Activated T-cell treated with anti-CD3 and anti-CD28 coated beads for 1 hour (primary cell): Measurements from ENCODE around the gene TCTN1.

Experiments
- DNase-seq: peaks from one replicate; pipeline ENCODE4 v3.0.0-alpha.2; 2020; ENCODE audit warnings: low read depth

The TCTN1 gene

DNA sequence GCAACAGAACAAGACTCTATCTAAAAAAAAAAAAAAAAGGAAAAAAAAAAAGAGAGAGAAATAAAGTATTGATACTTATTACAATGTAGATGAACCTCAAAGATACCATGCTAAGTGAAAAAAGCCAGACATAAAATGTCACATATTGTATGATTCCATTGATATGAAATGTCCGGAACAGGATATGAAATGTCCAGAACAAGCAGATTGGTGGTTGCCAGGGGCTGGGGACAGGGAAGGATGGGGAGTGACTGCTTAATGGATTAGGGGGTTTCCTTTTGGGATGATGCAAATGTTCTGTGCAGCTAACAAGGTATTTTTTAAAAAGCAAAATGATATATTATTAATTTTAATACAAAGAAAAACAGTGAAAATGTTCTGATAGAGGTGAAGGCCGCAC is 70.0 kb downstream of the TCTN1 start:
- no peak for DNase-seq

- no peak for DNase-seq
These were observed 70.4 kb downstream of the TCTN1 start for GRCh38 chr12:110684312-110684836.

DNA sequence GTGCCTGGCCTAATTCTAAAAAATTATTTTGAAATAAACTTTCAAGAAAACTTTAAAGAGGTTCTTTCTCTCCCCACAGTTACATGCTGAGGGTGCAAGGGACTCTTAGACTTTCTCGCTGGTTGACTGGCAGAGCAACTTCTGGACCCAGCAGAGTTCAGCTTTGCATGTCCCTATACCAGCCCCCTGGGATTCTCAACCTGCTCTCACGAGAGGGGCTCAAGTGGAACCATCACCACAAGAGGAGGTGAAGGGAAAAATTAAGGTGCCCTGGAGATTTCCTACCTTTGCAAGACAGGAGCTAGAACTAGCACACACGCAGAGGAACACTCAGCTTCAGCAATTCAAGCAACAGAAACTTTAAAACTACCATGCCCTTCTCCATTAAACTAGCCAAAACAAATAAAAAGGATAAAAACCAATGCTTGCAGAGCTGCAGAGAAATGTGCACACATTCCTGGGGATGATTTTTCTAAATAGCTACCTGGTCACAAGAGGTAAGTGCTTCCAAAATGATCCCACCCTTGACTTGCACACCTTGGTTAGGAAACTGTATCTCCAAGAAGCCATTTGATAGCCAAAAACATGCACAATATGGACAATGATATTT is 72.5 kb downstream of the TCTN1 start:
- no peak for DNase-seq

DNA sequence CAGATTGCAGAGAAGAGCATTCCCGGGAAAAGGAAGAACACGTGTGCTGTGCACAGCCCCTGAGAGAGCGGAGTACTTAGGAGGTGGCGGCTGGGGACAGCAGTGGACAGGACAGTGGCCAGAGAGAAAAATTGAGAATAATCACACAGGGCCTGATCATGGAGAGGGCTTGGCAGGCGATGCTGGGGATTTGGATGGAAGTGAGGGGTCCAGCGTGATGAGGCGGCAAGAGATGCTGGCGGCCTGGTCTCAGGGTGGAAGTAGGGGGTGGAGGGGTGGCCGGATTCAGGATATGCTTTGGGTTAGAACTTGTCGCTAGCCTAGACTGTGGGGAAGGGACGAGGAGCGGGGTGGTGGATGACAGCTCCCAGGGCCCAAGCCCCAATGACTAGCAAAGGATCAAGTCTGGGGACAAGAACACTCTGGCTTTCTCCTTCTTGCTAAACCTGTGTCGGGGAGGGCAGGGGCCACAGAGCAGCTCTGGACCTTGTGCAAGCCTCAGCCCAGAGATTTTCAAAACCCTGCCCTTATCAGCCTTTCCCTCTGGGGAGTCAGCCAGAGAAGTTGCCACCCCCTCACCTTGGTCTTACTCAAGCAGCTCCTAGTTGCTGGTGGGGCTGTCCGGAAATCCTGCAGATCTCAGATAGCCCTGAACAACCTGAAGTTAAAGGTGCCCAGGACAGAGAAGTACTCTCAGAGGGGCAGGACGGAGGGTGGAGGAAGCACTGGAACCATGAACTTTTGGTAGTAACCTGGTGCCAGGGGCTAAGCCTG is 73.7 kb downstream of the TCTN1 start:
- no peak for DNase-seq

DNA sequence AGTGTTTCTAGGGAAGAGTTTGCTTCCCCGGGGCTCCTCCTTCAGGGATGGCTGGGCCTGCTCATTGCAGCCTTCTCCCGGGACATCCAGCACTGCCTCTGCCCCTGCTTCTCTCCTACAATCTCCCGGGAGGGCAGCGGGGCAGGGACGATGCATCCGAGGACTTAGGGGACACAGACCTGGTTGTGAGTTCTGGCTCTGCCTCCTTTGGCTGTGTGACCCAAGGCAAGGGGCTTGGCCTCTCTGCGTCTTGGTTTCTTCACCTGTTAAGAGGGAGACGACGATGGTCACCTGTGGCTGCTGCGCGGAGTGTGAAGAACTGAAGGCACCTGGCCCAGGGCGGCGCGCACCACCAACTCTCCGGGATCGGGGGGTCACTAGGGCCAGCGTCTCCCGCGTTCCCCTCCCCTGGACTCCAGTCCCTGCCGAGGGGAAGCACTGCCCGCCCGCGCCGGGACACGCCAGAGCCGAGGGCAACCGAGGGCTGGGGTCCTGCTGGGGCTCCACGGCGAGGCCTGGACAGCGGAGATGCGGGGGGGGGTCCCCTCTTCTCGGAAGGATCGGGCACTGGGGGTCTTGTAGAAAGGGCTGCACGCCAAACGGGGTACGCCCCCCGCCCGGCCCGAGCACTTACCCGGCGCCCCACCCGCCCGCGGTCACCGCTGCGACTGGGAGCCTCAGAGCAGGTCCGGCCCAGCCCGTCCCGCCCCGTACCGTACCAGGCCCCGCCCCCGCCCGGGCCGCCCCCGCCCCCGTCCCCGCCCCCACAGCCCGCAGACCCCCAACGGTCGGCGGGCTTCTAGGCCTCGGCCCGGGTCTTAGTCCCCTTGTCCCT is 74.7 kb downstream of the TCTN1 start, which contains the start of gene HVCN1:
HVCN1 (minus strand) TSS at position 670 of the 835 bp plus-strand sequence. CDS start 5,870 bp downstream, outside the sequence.
- peak; percentile 25 for DNase-seq

GRCh38 chr12:110689281-110690126 is 75.6 kb downstream of the TCTN1 start:
- DNase-seq, result peak; percentile 41

GRCh38 chr12:110690127-110690430 is 76.2 kb downstream of the TCTN1 start:
- no peak for DNase-seq

DNA sequence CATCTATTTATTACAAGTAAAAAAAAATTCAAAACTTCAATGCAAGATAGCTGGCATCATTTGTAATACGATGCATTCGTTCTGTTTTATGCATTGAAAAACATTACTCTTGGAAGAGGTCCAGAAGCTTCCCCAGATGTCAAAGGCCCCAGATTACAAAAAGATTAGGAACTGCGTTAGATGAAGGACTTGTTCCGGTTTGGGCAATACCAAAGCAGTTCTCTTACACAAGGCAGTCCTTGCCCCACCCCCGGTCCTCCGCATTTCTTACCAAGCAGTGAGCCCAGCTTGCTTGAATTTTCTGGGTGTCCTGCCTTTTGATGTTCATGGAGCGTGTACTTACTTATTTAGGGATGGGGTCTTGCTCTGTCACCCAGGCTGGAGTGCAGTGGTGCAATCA is 79.8 kb downstream of the TCTN1 start:
- DNase-seq, result no peak

DNA sequence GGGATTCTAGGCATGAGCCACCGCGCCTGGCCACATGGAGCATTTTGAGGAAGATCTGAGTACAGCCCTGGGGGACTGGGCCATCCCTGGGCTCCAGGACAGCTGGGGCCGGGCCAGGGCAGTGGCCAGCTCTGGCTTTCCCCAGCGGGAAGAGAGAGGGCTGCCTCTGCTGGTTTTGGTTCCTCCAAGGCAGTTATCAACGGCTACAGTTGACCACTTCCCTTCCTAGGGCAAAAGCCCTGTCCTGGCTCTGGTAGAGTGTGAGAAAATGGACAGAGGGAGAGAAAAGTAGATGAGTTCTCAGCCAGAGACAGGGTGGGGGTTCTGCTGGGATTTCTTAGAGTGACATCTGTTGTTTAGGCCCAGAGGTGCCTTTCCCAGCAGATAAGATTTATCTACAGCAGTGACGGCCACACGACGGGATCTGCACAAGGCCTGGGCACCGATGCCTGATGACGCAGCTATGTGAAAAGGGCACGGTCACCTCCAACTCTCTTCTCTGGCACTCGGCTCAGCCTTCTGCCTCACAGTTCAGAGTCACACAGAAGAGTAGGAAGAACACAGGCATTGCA is 80.5 kb downstream of the TCTN1 start:
- DNase-seq, result no peak

DNA sequence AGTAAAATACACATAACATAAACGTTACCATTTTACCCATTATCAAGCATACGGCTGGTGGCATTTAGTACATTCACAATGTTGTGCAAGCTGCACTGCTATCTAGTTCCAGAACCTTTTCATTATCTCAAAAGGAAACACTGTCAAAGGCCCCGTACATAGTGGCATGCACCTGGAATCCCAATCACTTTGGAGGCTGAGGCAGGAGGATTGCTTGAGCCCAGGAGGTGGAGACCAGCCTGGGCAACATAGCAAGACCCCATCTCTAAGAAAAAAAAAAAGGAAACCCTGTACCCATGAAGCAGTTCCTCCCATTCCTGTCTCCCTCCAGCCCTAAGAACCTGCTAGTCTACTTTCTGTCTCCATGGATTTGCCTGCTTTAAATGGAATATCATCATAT is 82.4 kb downstream of the TCTN1 start:
- no peak for DNase-seq

DNA sequence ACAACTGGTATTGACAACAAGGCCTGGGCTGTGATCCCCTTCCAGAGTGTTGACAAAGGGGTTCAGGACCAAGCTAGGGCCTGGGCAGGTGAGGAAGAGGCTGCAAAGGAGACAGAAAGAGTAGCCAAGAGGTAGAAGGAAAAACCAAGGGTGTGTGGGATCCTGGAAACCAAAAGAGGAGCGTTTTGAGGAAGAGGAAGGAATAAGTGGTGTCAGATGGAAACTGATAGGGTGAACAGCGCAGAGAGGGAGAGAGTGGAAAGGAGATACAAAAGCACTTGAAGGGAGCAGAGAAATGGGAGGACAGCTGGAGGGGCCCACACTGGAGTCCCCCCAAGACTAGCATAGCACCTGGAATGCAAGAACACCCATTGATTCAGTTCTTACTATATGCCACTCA is 83.3 kb downstream of the TCTN1 start:
- DNase-seq, result no peak

DNA sequence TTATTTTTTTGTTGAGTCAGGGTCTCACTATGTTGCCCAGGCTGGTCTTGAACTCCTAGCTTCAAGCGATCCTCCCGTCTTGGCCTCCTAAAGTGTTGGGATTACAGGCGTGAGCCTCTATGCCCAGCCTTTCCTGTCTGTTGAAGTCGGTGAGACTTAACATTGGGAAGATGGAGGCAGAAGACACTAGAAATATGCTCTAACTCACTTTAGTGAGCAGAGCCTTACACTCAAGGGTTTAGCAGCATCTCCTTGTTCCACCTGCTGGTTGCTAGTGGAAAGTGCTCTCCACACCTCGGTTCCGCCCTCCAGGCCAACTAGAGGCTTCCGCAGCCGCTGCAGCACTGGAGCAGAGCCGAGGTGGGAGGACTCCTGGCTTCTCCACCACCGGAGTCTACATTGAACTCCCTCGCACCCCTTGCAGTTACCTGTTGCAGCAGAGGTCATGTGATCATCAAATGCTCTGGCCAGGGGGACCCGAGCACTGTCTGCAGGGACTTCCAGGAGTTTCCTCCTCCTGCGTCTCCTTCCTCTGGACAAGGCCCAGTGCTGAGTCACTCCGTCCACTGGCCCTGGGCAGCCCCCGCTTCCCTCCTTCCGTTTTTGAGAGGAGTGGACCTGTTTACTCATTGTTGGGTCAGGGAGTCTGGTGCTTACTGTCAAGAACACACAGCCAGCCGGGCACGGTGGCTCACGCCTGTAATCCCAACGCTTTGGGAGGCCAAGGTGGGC is 84.4 kb downstream of the TCTN1 start:
- peak; percentile 59 for DNase-seq
